ENCODE measurements around the gene PIAS2. TPM values are rescaled to one million over a fixed set of nuclear protein-coding genes. Genes with fewer than 3 reads are reported as not detected.
"Not testable (repeated sequence)": the region's sequence is repeated elsewhere in the genome, so short reads cannot be mapped to it uniquely, and the experiment has no call there.

PIAS2 gene
- polyA plus RNA-seq (2013, experiment 1 of 2), result 25.3 TPM
- polyA plus RNA-seq (2013, experiment 2 of 2), result 24.5 TPM

GRCh38 chr18:46917108-46917802 is at the start of gene PIAS2, which contains the start of gene KATNAL2:
Gene PIAS2 (minus strand): TSS chr18:46917507. CDS start chr18:46917345, 162 bp downstream.
Gene KATNAL2 (plus strand): TSS chr18:46917602. CDS start chr18:46946873, 29,271 bp downstream.
- Histone ChIP-seq H3K4me1 (ENCODE audit: insufficient read depth, low read length) (peaks cover 42% of the 10 kb centered on the region), H3K9ac (ENCODE audit: low read depth, low read length) (peak within 1 kb of the TSS; percentile 88), H3K27ac (ENCODE audit: low read depth, low read length) (peak within 1 kb of the TSS; percentile 99), H3K27me3 (ENCODE audit: insufficient read depth, low read length) (no peaks in the 10 kb centered on the region), H3K4me3 (ENCODE audit: low read length) (peak within 1 kb of the TSS; percentile 72), H3K36me3 (ENCODE audit: insufficient read depth, low read length) (no peaks in the 10 kb centered on the region), H3K9me3 (ENCODE audit: insufficient read depth, low read depth, low read length) (no peaks in the 10 kb centered on the region)
- under 1% methylated on average over 107 of the region's 107 CpGs for WGBS

- H3K9ac ChIP-seq (ENCODE audit: low read depth, low read length); H3K27me3 ChIP-seq (ENCODE audit: insufficient read depth, low read length); H3K36me3 ChIP-seq (ENCODE audit: insufficient read depth, low read length); H3K4me3 ChIP-seq (ENCODE audit: low read length); H3K27ac ChIP-seq (ENCODE audit: low read depth, low read length); H3K9me3 ChIP-seq (ENCODE audit: insufficient read depth, low read depth, low read length); H3K4me1 ChIP-seq (ENCODE audit: insufficient read depth, low read length): not testable (repeated sequence)
- no CpG with 5 or more reads among the region's 10 CpGs for WGBS
Measured at GRCh38 chr18:46966266-46966665, 49.0 kb upstream of the PIAS2 start.

- not testable (repeated sequence) for H3K27me3 ChIP-seq (ENCODE audit: insufficient read depth, low read length); H3K9me3 ChIP-seq (ENCODE audit: insufficient read depth, low read depth, low read length); H3K9ac ChIP-seq (ENCODE audit: low read depth, low read length); H3K27ac ChIP-seq (ENCODE audit: low read depth, low read length); H3K4me1 ChIP-seq (ENCODE audit: insufficient read depth, low read length); H3K4me3 ChIP-seq (ENCODE audit: low read length); H3K36me3 ChIP-seq (ENCODE audit: insufficient read depth, low read length)
- 95% methylated on average over 5 of the region's 31 CpGs for WGBS
Measured at GRCh38 chr18:46964579-46965293, 47.4 kb upstream of the PIAS2 start.

- not testable (repeated sequence) for H3K27ac ChIP-seq (ENCODE audit: low read depth, low read length); H3K4me1 ChIP-seq (ENCODE audit: insufficient read depth, low read length); H3K9ac ChIP-seq (ENCODE audit: low read depth, low read length); H3K4me3 ChIP-seq (ENCODE audit: low read length); H3K27me3 ChIP-seq (ENCODE audit: insufficient read depth, low read length); H3K36me3 ChIP-seq (ENCODE audit: insufficient read depth, low read length); H3K9me3 ChIP-seq (ENCODE audit: insufficient read depth, low read depth, low read length)
- 100% methylated on average over 2 of the region's 79 CpGs for WGBS
Measured at GRCh38 chr18:46963656-46964578, 46.6 kb upstream of the PIAS2 start.

- no peak overlapping the region for H3K4me3 ChIP-seq (ENCODE audit: low read length)
- no peaks in the 10 kb centered on the region for H3K36me3 ChIP-seq (ENCODE audit: insufficient read depth, low read length)
- no peaks in the 10 kb centered on the region for H3K4me1 ChIP-seq (ENCODE audit: insufficient read depth, low read length)
- H3K9ac ChIP-seq (ENCODE audit: low read depth, low read length), result no peak overlapping the region
- WGBS, result 95% methylated on average over 2 of the region's 4 CpGs
- no peaks in the 10 kb centered on the region for H3K9me3 ChIP-seq (ENCODE audit: insufficient read depth, low read depth, low read length)
- H3K27me3 ChIP-seq (ENCODE audit: insufficient read depth, low read length), result no peaks in the 10 kb centered on the region
- no peak overlapping the region for H3K27ac ChIP-seq (ENCODE audit: low read depth, low read length)
Measured at GRCh38 chr18:46958209-46958608, 40.9 kb upstream of the PIAS2 start.

GRCh38 chr18:46953195-46953594 is 35.9 kb upstream of the PIAS2 start:
- Histone ChIP-seq H3K4me3 (ENCODE audit: low read length) (no peak overlapping the region), H3K9me3 (ENCODE audit: insufficient read depth, low read depth, low read length) (no peaks in the 10 kb centered on the region), H3K27me3 (ENCODE audit: insufficient read depth, low read length) (no peaks in the 10 kb centered on the region), H3K36me3 (ENCODE audit: insufficient read depth, low read length) (no peaks in the 10 kb centered on the region), H3K27ac (ENCODE audit: low read depth, low read length) (no peak overlapping the region), H3K4me1 (ENCODE audit: insufficient read depth, low read length) (no peaks in the 10 kb centered on the region), H3K9ac (ENCODE audit: low read depth, low read length) (no peak overlapping the region)
- WGBS, result 92% methylated on average over 4 of the region's 5 CpGs

GRCh38 chr18:46950064-46950656 is 32.9 kb upstream of the PIAS2 start:
- no peak overlapping the region for H3K4me3 ChIP-seq (ENCODE audit: low read length)
- WGBS, result 45% methylated on average over 3 of the region's 5 CpGs
- H3K27me3 ChIP-seq (ENCODE audit: insufficient read depth, low read length), result no peaks in the 10 kb centered on the region
- no peaks in the 10 kb centered on the region for H3K36me3 ChIP-seq (ENCODE audit: insufficient read depth, low read length)
- no peak overlapping the region for H3K27ac ChIP-seq (ENCODE audit: low read depth, low read length)
- H3K9me3 ChIP-seq (ENCODE audit: insufficient read depth, low read depth, low read length), result no peaks in the 10 kb centered on the region
- no peak overlapping the region for H3K9ac ChIP-seq (ENCODE audit: low read depth, low read length)
- H3K4me1 ChIP-seq (ENCODE audit: insufficient read depth, low read length), result peaks cover 9% of the 10 kb centered on the region

GRCh38 chr18:46946656-46947282 is 29.5 kb upstream of the PIAS2 start:
- Histone ChIP-seq H3K4me3 (ENCODE audit: low read length) (peak overlapping the region; percentile 92), H3K27ac (ENCODE audit: low read depth, low read length) (no peak overlapping the region), H3K4me1 (ENCODE audit: insufficient read depth, low read length) (peaks cover 9% of the 10 kb centered on the region), H3K27me3 (ENCODE audit: insufficient read depth, low read length) (no peaks in the 10 kb centered on the region), H3K9me3 (ENCODE audit: insufficient read depth, low read depth, low read length) (no peaks in the 10 kb centered on the region), H3K9ac (ENCODE audit: low read depth, low read length) (peak overlapping the region; percentile 7; the same call in 1 of the 2 replicates), H3K36me3 (ENCODE audit: insufficient read depth, low read length) (no peaks in the 10 kb centered on the region)
- under 1% methylated on average over 32 of the region's 32 CpGs for WGBS

GRCh38 chr18:46942646-46943045 is 25.3 kb upstream of the PIAS2 start:
- H3K27ac ChIP-seq (ENCODE audit: low read depth, low read length), result no peak overlapping the region
- H3K9ac ChIP-seq (ENCODE audit: low read depth, low read length), result no peak overlapping the region
- H3K4me1 ChIP-seq (ENCODE audit: insufficient read depth, low read length), result peaks cover 21% of the 10 kb centered on the region
- no peaks in the 10 kb centered on the region for H3K36me3 ChIP-seq (ENCODE audit: insufficient read depth, low read length)
- WGBS, result 97% methylated on average over 2 of the region's 2 CpGs
- H3K9me3 ChIP-seq (ENCODE audit: insufficient read depth, low read depth, low read length), result no peaks in the 10 kb centered on the region
- H3K4me3 ChIP-seq (ENCODE audit: low read length), result no peak overlapping the region
- no peaks in the 10 kb centered on the region for H3K27me3 ChIP-seq (ENCODE audit: insufficient read depth, low read length)

- Histone ChIP-seq H3K27me3 (ENCODE audit: insufficient read depth, low read length) (no peaks in the 10 kb centered on the region), H3K4me3 (ENCODE audit: low read length) (no peak overlapping the region), H3K9ac (ENCODE audit: low read depth, low read length) (no peak overlapping the region), H3K9me3 (ENCODE audit: insufficient read depth, low read depth, low read length) (no peaks in the 10 kb centered on the region), H3K36me3 (ENCODE audit: insufficient read depth, low read length) (no peaks in the 10 kb centered on the region), H3K27ac (ENCODE audit: low read depth, low read length) (no peak overlapping the region), H3K4me1 (ENCODE audit: insufficient read depth, low read length) (peaks cover 12% of the 10 kb centered on the region)
- WGBS, result no CpG with 5 or more reads among the region's 1 CpG
Measured at GRCh38 chr18:46939998-46940571, 22.8 kb upstream of the PIAS2 start.
